HG03159 (cell line): Measurements from ENCODE around the gene IPO7.

Experiments used
- ATAC-seq: cut with Tn5 transposase; IDR thresholded peaks from one replicate; pipeline ENCODE4 v1.9.1; 2021; ENCODE audit warnings: mild to moderate bottlenecking, moderate library complexity; ENCODE audit not compliant: unreplicated experiment

IPO7 gene

GRCh38 chr11:9489080-9489765, 104.8 kb downstream of the IPO7 start:
- no peak for ATAC-seq

DNA sequence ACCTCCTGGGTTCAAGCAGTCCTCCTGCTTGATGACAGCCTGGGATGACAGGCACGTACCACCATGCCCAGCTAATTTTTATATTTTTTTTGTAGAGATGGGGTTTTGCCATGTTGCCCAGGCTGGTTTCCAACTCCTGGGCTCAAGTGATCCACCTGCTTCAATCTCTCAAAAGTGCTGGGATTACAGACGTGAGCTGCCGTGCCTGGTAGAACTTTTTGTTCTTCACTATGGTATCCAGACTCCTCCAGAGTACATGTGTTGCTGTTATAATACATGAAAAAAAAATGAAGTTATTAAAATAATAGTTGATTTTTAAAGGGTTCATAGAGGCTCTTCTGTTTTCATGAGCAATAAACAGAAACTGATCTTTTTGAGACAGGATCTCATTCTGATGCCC, 105.9 kb downstream of the IPO7 start:
- no peak for ATAC-seq

DNA sequence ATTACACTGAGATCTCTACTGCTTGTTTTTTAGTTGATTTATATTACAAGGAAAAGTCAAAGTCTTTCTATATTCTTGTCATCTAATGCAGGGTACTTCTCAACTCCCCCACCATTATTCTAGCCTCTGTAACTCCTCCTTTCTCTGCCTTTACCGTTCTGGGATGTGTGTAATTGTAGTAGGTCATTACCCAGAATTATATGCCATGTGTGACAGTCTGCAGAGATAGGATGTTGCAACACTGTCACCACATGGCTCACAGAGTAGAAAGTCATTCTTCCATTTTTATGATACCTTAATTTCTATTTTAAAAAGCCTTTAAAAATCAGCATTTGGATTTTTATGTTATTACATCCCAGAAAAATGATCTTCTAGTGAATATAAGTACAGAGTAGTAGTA, 109.0 kb downstream of the IPO7 start:
- ATAC-seq, result no peak

GRCh38 chr11:9494316-9494715, 109.9 kb downstream of the IPO7 start:
- ATAC-seq, result no peak

DNA sequence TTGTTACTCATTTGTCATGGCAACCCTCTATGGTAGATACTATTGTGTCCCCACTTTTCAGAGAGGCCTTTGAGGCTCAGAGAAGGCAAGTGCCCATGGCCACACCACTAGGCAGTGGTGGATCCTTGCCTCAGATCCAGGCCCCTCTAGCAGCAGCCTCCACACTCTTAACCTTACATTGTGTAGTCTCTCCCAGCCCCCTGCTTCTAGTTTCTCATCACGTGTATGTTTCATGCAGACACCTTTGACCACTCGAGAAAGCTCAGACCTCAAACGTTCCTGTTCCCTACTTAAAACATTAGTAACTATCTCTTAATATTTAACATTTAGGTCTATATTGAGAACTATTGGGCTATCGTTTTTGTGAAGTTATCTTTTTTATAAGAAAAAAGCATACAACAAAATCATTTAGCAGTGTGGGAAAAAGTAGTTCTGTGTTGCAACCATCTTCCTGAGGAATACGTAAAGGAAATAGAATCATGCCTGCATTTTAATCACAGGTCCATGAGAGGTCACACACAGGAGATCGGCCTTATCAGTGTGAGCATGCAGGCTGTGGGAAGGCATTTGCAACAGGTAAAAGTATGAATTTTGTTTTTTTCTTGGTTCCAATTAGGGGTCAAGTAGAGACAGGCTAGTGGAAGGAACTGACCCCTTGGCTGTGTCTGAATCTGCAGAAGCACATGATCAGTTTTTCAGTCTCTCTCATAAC, 111.5 kb downstream of the IPO7 start:
- no peak for ATAC-seq
